Adipocyte (in vitro differentiated cells): ENCODE measurements around the gene SORBS2.
"Not testable (repeated sequence)": the region's sequence is repeated elsewhere in the genome, so short reads cannot be mapped to it uniquely, and the experiment has no call there.

Experiments
- DNase-seq: peaks from one replicate; pipeline ENCODE4 v3.0.0-alpha.2; 2015; ENCODE audit warnings: low read depth
- H3K27me3 ChIP-seq: replicated peaks from 2 replicates; pipeline ENCODE4 v1.7.0; 2013; ENCODE audit warnings: mild to moderate bottlenecking, low read length, moderate library complexity; ENCODE audit not compliant: control insufficient read depth, insufficient read depth
- H3K36me3 ChIP-seq: 2 replicates; pipeline ENCODE4 v1.7.0; 2013; ENCODE audit warnings: low read length, mild to moderate bottlenecking, moderate library complexity; ENCODE audit not compliant: control insufficient read depth, insufficient read depth, severe bottlenecking
- H3K4me1 ChIP-seq: 2 replicates; pipeline ENCODE4 v1.7.0; 2013; ENCODE audit warnings: mild to moderate bottlenecking, low read length, moderate library complexity; ENCODE audit not compliant: control insufficient read depth, insufficient read depth
- H3K4me3 ChIP-seq: 2 replicates; pipeline ENCODE4 v1.7.0; 2013; ENCODE audit warnings: mild to moderate bottlenecking, low read length, moderate library complexity
- H3K9ac ChIP-seq: 2 replicates; pipeline ENCODE4 v1.7.0; 2013; ENCODE audit warnings: mild to moderate bottlenecking, low read length, moderate library complexity
- H3K9me3 ChIP-seq: 2 replicates; pipeline ENCODE4 v1.7.0; 2013; ENCODE audit warnings: mild to moderate bottlenecking, low read length, moderate library complexity; ENCODE audit not compliant: control insufficient read depth

Gene SORBS2

DNA sequence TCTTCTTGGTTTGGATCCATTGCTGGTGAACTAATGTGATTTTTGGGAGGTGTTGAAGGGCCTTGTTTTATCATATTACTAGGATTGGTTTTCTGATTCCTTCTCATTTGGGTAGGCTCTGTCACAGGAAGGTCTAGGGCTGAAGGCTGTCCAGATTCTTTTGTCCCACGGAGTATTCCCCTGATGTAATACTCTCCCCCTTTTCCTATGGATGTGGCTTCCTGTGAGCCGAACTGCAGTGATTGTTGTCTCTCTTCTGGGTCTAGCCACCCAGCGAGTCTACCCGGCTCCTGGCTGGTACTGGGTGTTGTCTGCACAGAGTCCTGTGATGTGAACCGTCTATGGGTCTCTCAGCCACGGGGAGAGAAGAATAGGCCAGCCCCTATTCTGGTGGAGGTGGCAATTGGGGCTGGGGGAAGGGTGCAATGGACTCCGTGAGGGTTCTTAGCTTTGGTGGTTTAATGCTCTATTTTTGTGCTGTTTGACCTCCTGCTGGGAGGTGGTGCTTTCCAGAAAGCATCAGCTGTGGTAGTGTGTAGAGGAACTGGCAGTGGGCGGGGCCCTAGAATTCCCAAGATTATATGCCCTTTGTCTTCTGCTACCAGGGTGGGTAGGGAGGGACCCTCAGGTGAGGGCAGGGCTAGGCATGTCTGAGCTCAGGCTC is 252.6 kb downstream of the SORBS2 start:
- not testable (repeated sequence) for H3K27me3 ChIP-seq, H3K9ac ChIP-seq, H3K9me3 ChIP-seq, H3K36me3 ChIP-seq, H3K4me1 ChIP-seq, H3K4me3 ChIP-seq, DNase-seq

DNA sequence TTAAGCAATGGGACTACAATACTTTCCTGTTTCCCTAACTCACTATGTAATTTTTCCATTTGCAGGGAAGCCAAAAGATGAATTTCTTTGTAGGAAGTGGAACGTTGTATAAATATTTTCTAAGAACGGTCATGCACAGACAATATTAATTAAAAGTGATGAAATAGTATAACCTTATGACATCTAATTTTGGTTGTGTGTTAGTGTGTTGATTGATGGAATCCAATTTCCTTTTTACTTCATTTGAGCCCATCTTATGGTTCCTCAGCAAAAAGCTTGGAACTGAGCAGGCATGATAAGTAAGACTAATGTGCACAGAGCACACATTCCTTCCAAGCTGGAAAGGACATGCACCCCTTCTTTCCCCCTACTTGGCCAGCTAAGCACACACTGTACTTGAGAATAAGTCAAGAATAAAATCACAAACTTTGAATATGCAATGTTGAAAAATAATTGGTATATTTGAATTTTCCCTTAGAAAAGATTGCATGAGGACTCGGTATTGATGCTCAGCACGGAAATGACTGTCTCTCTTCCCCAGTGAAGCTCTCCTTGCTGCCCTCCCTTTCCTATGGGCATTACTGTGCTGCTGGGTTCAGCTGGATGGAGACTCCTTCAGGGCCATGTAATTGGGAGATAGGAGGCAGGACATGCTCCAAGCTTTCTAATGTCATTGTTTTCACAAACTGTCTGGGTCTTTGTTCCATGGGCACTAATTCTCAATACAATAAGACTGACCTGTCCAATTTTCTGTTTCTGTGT is 257.4 kb downstream of the SORBS2 start:
- DNase-seq = peak; percentile 16

DNA sequence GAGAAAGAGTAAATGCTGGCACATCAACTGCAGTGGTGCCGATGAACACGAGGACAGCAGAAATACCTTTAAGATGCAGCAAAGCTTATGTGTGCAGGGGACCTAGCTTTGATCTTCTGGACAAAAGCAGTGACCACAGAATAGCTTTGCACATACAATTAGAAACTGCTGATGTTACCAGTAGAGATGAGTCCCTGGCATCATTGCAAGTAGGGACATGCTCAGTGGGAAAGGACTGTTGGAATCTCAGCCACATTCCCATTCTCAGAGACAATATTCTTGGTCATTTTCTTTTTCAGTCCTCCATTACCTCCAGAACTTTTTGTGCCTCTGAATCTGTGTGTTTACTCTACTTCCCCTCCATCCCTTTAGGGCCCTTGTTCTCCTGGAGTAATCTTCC is 259.7 kb downstream of the SORBS2 start:
- peaks cover 3% of the 10 kb centered on the region for H3K27me3 ChIP-seq
- H3K9me3 ChIP-seq = no peaks in the 10 kb centered on the region
- H3K9ac ChIP-seq = no peak overlapping the region
- H3K4me3 ChIP-seq = no peak overlapping the region
- peaks cover 6% of the 10 kb centered on the region for H3K4me1 ChIP-seq
- DNase-seq = no peak
- no peaks in the 10 kb centered on the region for H3K36me3 ChIP-seq

More for the DNA sequence above, 257.4 kb downstream of the SORBS2 start:
- no peaks in the 10 kb centered on the region for H3K9me3 ChIP-seq
- peaks cover 6% of the 10 kb centered on the region for H3K4me1 ChIP-seq
- no peak overlapping the region for H3K4me3 ChIP-seq
- no peak overlapping the region for H3K9ac ChIP-seq
- no peaks in the 10 kb centered on the region for H3K36me3 ChIP-seq
- peaks cover 3% of the 10 kb centered on the region for H3K27me3 ChIP-seq

DNA sequence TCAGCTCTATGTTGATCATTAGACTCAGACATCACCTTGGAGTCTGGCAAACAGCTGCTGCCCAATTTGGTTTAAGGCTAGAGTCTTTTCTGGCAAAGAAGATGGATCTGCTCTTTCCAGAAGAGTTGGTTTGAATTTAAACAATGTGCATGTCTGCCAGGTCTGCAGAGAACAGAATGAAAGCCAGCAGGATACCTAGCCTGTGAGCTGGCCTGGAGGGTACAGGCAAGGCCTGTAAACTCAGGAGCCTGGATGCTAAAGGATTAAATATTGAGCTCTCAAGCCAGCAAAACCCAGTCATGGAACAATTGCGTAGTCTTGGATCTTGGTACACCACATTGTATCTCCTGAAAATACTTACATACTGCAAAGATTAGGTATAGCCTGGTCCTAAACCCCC is 261.1 kb downstream of the SORBS2 start:
- no peak overlapping the region for H3K4me3 ChIP-seq
- no peak for DNase-seq
- no peak overlapping the region for H3K9ac ChIP-seq
- H3K4me1 ChIP-seq = peaks cover 6% of the 10 kb centered on the region
- no peaks in the 10 kb centered on the region for H3K36me3 ChIP-seq
- H3K9me3 ChIP-seq = no peaks in the 10 kb centered on the region
- H3K27me3 ChIP-seq = peaks cover 3% of the 10 kb centered on the region

- Histone ChIP-seq H3K4me1 (peaks cover under 1% of the 10 kb centered on the region), H3K4me3 (no peak overlapping the region), H3K9me3 (no peaks in the 10 kb centered on the region), H3K36me3 (no peaks in the 10 kb centered on the region), H3K27me3 (peaks cover 3% of the 10 kb centered on the region), H3K9ac (no peak overlapping the region)
- no peak for DNase-seq
Measured at GRCh38 chr4:185549095-185549639, 262.8 kb downstream of the SORBS2 start.

GRCh38 chr4:185548587-185548986 is 263.4 kb downstream of the SORBS2 start:
- DNase-seq = no peak
- Histone ChIP-seq H3K27me3 (peaks cover 3% of the 10 kb centered on the region), H3K9me3 (no peaks in the 10 kb centered on the region), H3K4me1 (no peaks in the 10 kb centered on the region), H3K4me3 (no peak overlapping the region), H3K9ac (no peak overlapping the region), H3K36me3 (no peaks in the 10 kb centered on the region)

- Histone ChIP-seq H3K36me3 (no peaks in the 10 kb centered on the region), H3K9ac (no peak overlapping the region), H3K4me1 (peaks cover 2% of the 10 kb centered on the region), H3K4me3 (no peak overlapping the region), H3K27me3 (peaks cover 11% of the 10 kb centered on the region), H3K9me3 (no peaks in the 10 kb centered on the region)
- no peak for DNase-seq
Measured at GRCh38 chr4:185546335-185546734, 265.7 kb downstream of the SORBS2 start.

- Histone ChIP-seq H3K4me3 (no peak overlapping the region), H3K27me3 (peaks cover 34% of the 10 kb centered on the region), H3K9ac (no peak overlapping the region), H3K9me3 (no peaks in the 10 kb centered on the region), H3K36me3 (no peaks in the 10 kb centered on the region), H3K4me1 (peaks cover 2% of the 10 kb centered on the region)
- peak; percentile 28 for DNase-seq
Measured at GRCh38 chr4:185542626-185543315, 269.2 kb downstream of the SORBS2 start.

GRCh38 chr4:185541251-185541727 is 270.7 kb downstream of the SORBS2 start:
- Histone ChIP-seq H3K9me3 (no peaks in the 10 kb centered on the region), H3K27me3 (peaks cover 44% of the 10 kb centered on the region), H3K4me3 (no peak overlapping the region), H3K4me1 (peaks cover 2% of the 10 kb centered on the region), H3K36me3 (no peaks in the 10 kb centered on the region), H3K9ac (no peak overlapping the region)
- no peak for DNase-seq

- Histone ChIP-seq H3K4me1 (peaks cover 6% of the 10 kb centered on the region), H3K4me3 (no peak overlapping the region), H3K27me3 (peaks cover 49% of the 10 kb centered on the region), H3K9ac (no peak overlapping the region), H3K36me3 (no peaks in the 10 kb centered on the region), H3K9me3 (no peaks in the 10 kb centered on the region)
- no peak for DNase-seq
Measured at GRCh38 chr4:185540487-185541120, 271.4 kb downstream of the SORBS2 start.

- H3K27me3 ChIP-seq = peaks cover 49% of the 10 kb centered on the region
- no peaks in the 10 kb centered on the region for H3K9me3 ChIP-seq
- H3K4me1 ChIP-seq = peaks cover 6% of the 10 kb centered on the region
- no peaks in the 10 kb centered on the region for H3K36me3 ChIP-seq
- no peak overlapping the region for H3K4me3 ChIP-seq
- no peak overlapping the region for H3K9ac ChIP-seq
- no peak for DNase-seq
Measured at GRCh38 chr4:185540040-185540439, 272.0 kb downstream of the SORBS2 start.
